OCI-LY3 (cell line): ENCODE results near the gene GALNT2.

Experiments used
- CTCF ChIP-seq: fragments of 200-600, 300-600 bp; sonication (generic); IDR thresholded peaks from 2 replicates; pipeline ENCODE4 v1.5.1; 2014; ENCODE audit warnings: antibody characterized with exemption, low read length, low read depth
- EZH2phosphoT487 ChIP-seq: fragments of 200-600 bp; shearing (Covaris generic); IDR thresholded peaks from 2 replicates; pipeline ENCODE4 v1.6.1; 2018; ENCODE audit warnings: antibody characterized with exemption, mixed run types, low read depth

- TF ChIP-seq CTCF: no peak
- TF ChIP-seq EZH2phosphoT487: no peak
Measured at GRCh38 chr1:230295367-230295766, 228.3 kb downstream of the GALNT2 start.
